ENCODE measurements around the gene MYZAP. TPM values are rescaled to one million over a fixed set of nuclear protein-coding genes. Genes with fewer than 3 reads are reported as not detected.

The MYZAP gene
- total RNA-seq, 2 donors from 2014 or later = 0.22 to 0.33 TPM

GRCh38 chr15:57637846-57638245, 46.1 kb downstream of the MYZAP start:
- H3K4me3 ChIP-seq (ENCODE audit: low read length) = no peak overlapping the region
- no peak for DNase-seq
- TF ChIP-seq, protein P1, sequence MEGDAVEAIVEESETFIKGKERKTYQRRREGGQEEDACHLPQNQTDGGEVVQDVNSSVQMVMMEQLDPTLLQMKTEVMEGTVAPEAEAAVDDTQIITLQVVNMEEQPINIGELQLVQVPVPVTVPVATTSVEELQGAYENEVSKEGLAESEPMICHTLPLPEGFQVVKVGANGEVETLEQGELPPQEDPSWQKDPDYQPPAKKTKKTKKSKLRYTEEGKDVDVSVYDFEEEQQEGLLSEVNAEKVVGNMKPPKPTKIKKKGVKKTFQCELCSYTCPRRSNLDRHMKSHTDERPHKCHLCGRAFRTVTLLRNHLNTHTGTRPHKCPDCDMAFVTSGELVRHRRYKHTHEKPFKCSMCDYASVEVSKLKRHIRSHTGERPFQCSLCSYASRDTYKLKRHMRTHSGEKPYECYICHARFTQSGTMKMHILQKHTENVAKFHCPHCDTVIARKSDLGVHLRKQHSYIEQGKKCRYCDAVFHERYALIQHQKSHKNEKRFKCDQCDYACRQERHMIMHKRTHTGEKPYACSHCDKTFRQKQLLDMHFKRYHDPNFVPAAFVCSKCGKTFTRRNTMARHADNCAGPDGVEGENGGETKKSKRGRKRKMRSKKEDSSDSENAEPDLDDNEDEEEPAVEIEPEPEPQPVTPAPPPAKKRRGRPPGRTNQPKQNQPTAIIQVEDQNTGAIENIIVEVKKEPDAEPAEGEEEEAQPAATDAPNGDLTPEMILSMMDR (conservative IDR thresholded peaks at IDR 0.05) = no peak
- H3K9me3 Mint-ChIP-seq = no peaks in the 10 kb centered on the region
- no peaks in the 10 kb centered on the region for H3K4me1 Mint-ChIP-seq
- H3K9ac ChIP-seq (ENCODE audit: extremely low read depth, low read length, poor library complexity, severe bottlenecking) = no peak overlapping the region
- H3K36me3 ChIP-seq (ENCODE audit: control insufficient read depth, insufficient read depth, low read length) = no peaks in the 10 kb centered on the region
- H3K9me3 ChIP-seq (ENCODE audit: control insufficient read depth, low read length) = no peaks in the 10 kb centered on the region
- no peak overlapping the region for H3K27ac ChIP-seq (ENCODE audit: low read depth, low read length)
- no peak overlapping the region for H3K4me3 Mint-ChIP-seq
- H3K27me3 Mint-ChIP-seq (ENCODE audit: insufficient read depth) = peaks cover 12% of the 10 kb centered on the region
- no peak overlapping the region for H3K27ac Mint-ChIP-seq
- no peaks in the 10 kb centered on the region for H3K27me3 ChIP-seq (ENCODE audit: control insufficient read depth, insufficient read depth, low read length, poor library complexity, severe bottlenecking)
- 92 to 100% methylated on average over 2 of the region's 2 CpGs for whole genome bisulfite sequencing, 2 experiments (ENCODE audit: insufficient coverage in 1 of 2, insufficient read length in 1 of 2)
- H3K36me3 Mint-ChIP-seq (ENCODE audit: low read depth) = no peaks in the 10 kb centered on the region
- no peaks in the 10 kb centered on the region for H3K4me1 ChIP-seq (ENCODE audit: control insufficient read depth, insufficient read depth, low read length)

- no peaks in the 10 kb centered on the region for H3K36me3 ChIP-seq (ENCODE audit: control insufficient read depth, insufficient read depth, low read length)
- no peak for DNase-seq
- no peaks in the 10 kb centered on the region for H3K4me1 ChIP-seq (ENCODE audit: control insufficient read depth, insufficient read depth, low read length)
- H3K4me1 Mint-ChIP-seq = no peaks in the 10 kb centered on the region
- no peak overlapping the region for H3K4me3 ChIP-seq (ENCODE audit: low read length)
- no peak overlapping the region for H3K4me3 Mint-ChIP-seq
- no peak overlapping the region for H3K27ac ChIP-seq (ENCODE audit: low read depth, low read length)
- TF ChIP-seq, protein P1 (conservative IDR thresholded peaks at IDR 0.05) = no peak
- H3K9me3 Mint-ChIP-seq = no peaks in the 10 kb centered on the region
- H3K27me3 ChIP-seq (ENCODE audit: control insufficient read depth, insufficient read depth, low read length, poor library complexity, severe bottlenecking) = no peaks in the 10 kb centered on the region
- H3K9ac ChIP-seq (ENCODE audit: extremely low read depth, low read length, poor library complexity, severe bottlenecking) = no peak overlapping the region
- H3K9me3 ChIP-seq (ENCODE audit: control insufficient read depth, low read length) = no peaks in the 10 kb centered on the region
- peaks cover 14% of the 10 kb centered on the region for H3K27me3 Mint-ChIP-seq (ENCODE audit: insufficient read depth)
- no peaks in the 10 kb centered on the region for H3K36me3 Mint-ChIP-seq (ENCODE audit: low read depth)
- H3K27ac Mint-ChIP-seq = no peak overlapping the region
- 83 to 87% methylated on average over 6 of the region's 6 CpGs for WGBS, 2 experiments (ENCODE audit: insufficient coverage in 1 of 2, insufficient read length in 1 of 2)
These were observed 47.6 kb downstream of the MYZAP start for GRCh38 chr15:57639306-57639705.

DNA sequence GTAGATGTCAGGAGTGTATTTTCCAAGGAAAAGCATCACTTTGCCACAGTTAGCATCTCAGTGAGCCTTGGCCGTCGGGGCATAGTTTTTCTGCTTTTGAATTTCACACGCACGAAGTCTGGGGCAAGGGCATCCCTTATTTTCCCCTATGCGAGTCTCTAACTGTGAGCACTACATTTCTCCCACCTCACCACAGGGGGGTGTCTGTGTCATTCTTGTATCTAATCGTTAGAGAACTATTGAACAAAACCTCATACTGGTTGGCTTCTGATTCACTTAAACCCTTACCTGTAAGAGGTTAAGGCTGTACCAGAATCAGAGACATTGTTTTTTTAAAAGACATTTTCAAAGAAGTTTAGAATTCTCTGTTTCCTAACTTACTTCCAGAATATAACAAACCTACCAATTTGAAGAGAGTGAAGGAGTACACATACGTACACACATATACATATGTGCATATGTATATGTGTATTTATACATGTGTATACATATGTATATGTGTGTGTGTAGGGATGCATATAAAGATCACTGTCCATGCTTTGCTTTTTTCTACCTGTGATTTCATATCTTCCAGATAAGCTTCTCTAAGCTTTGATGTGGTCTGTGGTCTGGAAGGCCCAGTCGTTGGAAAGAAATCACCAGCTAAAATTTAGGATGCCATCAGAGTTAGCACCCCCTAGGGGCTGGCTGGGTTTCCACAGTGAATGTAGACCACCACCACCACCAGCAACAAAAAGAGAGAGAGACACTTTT, 49.4 kb downstream of the MYZAP start:
- Mint-ChIP-seq H3K27me3 (ENCODE audit: insufficient read depth) (peaks cover 16% of the 10 kb centered on the region), H3K4me1 (no peaks in the 10 kb centered on the region), H3K27ac (no peak overlapping the region), H3K9me3 (no peaks in the 10 kb centered on the region), H3K36me3 (ENCODE audit: low read depth) (no peaks in the 10 kb centered on the region), H3K4me3 (no peak overlapping the region)
- H3K27me3 ChIP-seq (ENCODE audit: control insufficient read depth, insufficient read depth, low read length, poor library complexity, severe bottlenecking) = no peaks in the 10 kb centered on the region
- H3K36me3 ChIP-seq (ENCODE audit: control insufficient read depth, insufficient read depth, low read length) = no peaks in the 10 kb centered on the region
- peak; percentile 60 for DNase-seq
- no peaks in the 10 kb centered on the region for H3K9me3 ChIP-seq (ENCODE audit: control insufficient read depth, low read length)
- no peaks in the 10 kb centered on the region for H3K4me1 ChIP-seq (ENCODE audit: control insufficient read depth, insufficient read depth, low read length)
- 79 to 82% methylated on average over 5 to 7 of the region's 8 CpGs for WGBS, 2 experiments (ENCODE audit: insufficient coverage in 1 of 2, insufficient read length in 1 of 2)
- no peak overlapping the region for H3K4me3 ChIP-seq (ENCODE audit: low read length)
- TF ChIP-seq, protein P1 (conservative IDR thresholded peaks at IDR 0.05) = peak; percentile 79
- no peak overlapping the region for H3K27ac ChIP-seq (ENCODE audit: low read depth, low read length)
- H3K9ac ChIP-seq (ENCODE audit: extremely low read depth, low read length, poor library complexity, severe bottlenecking) = no peak overlapping the region

Data from endodermal cell (in vitro differentiated cells).